SK-N-SH treated with all-trans-retinoic acid at 6 μM for 48 hours (cell line): Measurements from ENCODE around the gene STK39.

Experiments
- ARNTL ChIP-seq: fragments of 450-650 bp; formaldehyde crosslinking; IDR thresholded peaks from 2 replicates; pipeline ENCODE4 v1.5.0; 2020; ENCODE audit warnings: low read depth, mild to moderate bottlenecking, moderate library complexity, borderline replicate concordance
- CSDC2 ChIP-seq: fragments of 250-450 bp; sonication (Bioruptor Pico); IDR thresholded peaks from 2 replicates; pipeline ENCODE4 v1.5.0; 2020; ENCODE audit warnings: mild to moderate bottlenecking, moderate library complexity
- ISL1 ChIP-seq: fragments of 250-450 bp; sonication (Bioruptor Pico); IDR thresholded peaks from 2 replicates; pipeline ENCODE4 v2.1.2; 2022; ENCODE audit warnings: mild to moderate bottlenecking, moderate library complexity
- RARB ChIP-seq: fragments of 250-450 bp; sonication (Bioruptor Pico); IDR thresholded peaks from 2 replicates; pipeline ENCODE4 v1.8.0; 2021; ENCODE audit warnings: mild to moderate bottlenecking, moderate library complexity
- SNAI2 ChIP-seq: fragments of 250-450 bp; sonication (Bioruptor Pico); IDR thresholded peaks from 2 replicates; pipeline ENCODE4 v1.5.0; 2020; ENCODE audit warnings: mild to moderate bottlenecking, moderate library complexity
- TCF4 ChIP-seq: fragments of 250-450 bp; sonication (Bioruptor Pico); IDR thresholded peaks from 2 replicates; pipeline ENCODE4 v1.8.0; 2021; ENCODE audit warnings: mild to moderate bottlenecking, moderate library complexity, borderline replicate concordance
- ZFP3 ChIP-seq: fragments of 250-450 bp; sonication (Bioruptor Pico); IDR thresholded peaks from 2 replicates; pipeline ENCODE4 v1.5.0; 2020; ENCODE audit warnings: mild to moderate bottlenecking, moderate library complexity
- ZFP30 ChIP-seq: fragments of 450-650 bp; formaldehyde crosslinking; IDR thresholded peaks from 2 replicates; pipeline ENCODE4 v1.5.0; 2022; ENCODE audit warnings: mild to moderate bottlenecking, moderate library complexity
- ZNF565 ChIP-seq: fragments of 450-650 bp; formaldehyde crosslinking; conservative IDR thresholded peaks from 2 replicates; pipeline ENCODE4 v1.5.0; 2020; ENCODE audit warnings: low read depth, mild to moderate bottlenecking, moderate library complexity
- ZNF70 ChIP-seq: fragments of 450-650 bp; formaldehyde crosslinking; IDR thresholded peaks from 2 replicates; pipeline ENCODE4 v1.5.0; 2020; ENCODE audit warnings: mild to moderate bottlenecking, moderate library complexity
- ZNF8 ChIP-seq: fragments of 450-650 bp; formaldehyde crosslinking; IDR thresholded peaks from 2 replicates; pipeline ENCODE4 v1.5.0; 2020; ENCODE audit warnings: mild to moderate bottlenecking, moderate library complexity
- TF ChIP-seq, protein P1 (sequence below): fragments of 250-450 bp; sonication (Bioruptor Pico); IDR thresholded peaks from 2 replicates; pipeline ENCODE4 v1.5.1; 2020; ENCODE audit warnings: low read depth, mild to moderate bottlenecking, moderate library complexity
- TF ChIP-seq, protein P2 (sequence below): fragments of 250-450 bp; sonication (Bioruptor Pico); IDR thresholded peaks from 2 replicates; pipeline ENCODE4 v1.8.0; 2020; ENCODE audit warnings: mild to moderate bottlenecking, moderate library complexity, borderline replicate concordance
- TF ChIP-seq, protein P3 (sequence below): fragments of 250-450 bp; sonication (Bioruptor Pico); IDR thresholded peaks from 2 replicates; pipeline ENCODE4 v1.8.0; 2021; ENCODE audit warnings: low read depth, mild to moderate bottlenecking, moderate library complexity, borderline replicate concordance

DNA sequence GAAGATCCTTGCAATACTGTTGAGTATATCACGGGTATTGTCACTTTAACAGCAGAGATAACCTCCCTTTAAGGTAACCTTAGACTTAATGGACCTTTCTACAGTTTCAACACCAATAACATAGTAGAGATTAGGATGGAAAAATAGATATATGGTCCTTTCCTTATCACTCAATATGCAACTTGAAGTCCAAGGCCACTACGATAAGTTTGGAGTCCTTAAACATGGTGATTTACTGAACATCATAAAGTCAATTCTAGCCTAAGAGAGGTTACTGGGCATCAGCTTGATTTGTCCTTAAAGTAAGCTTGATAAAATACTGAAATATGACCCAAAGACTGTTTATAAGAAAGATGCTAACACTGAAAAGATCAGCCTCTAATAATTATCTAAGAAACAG, 203.2 kb downstream of the STK39 start:
- TF ChIP-seq CSDC2 (CRISPR knock-in tag) = no peak
- no peak for TF ChIP-seq SNAI2 (CRISPR knock-in tag)
- TF ChIP-seq ISL1 (CRISPR knock-in tag) = no peak
- TF ChIP-seq ZNF8 (CRISPR knock-in tag) = no peak
- no peak for TF ChIP-seq ZFP3 (CRISPR knock-in tag)
- TF ChIP-seq, protein P1, sequence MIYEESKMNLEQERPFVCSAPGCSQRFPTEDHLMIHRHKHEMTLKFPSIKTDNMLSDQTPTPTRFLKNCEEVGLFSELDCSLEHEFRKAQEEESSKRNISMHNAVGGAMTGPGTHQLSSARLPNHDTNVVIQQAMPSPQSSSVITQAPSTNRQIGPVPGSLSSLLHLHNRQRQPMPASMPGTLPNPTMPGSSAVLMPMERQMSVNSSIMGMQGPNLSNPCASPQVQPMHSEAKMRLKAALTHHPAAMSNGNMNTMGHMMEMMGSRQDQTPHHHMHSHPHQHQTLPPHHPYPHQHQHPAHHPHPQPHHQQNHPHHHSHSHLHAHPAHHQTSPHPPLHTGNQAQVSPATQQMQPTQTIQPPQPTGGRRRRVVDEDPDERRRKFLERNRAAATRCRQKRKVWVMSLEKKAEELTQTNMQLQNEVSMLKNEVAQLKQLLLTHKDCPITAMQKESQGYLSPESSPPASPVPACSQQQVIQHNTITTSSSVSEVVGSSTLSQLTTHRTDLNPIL = no peak
- no peak for TF ChIP-seq RARB (CRISPR knock-in tag)
- TF ChIP-seq TCF4 (CRISPR knock-in tag) = no peak
- no peak for TF ChIP-seq ARNTL
- no peak for TF ChIP-seq ZNF565 (CRISPR knock-in tag)
- TF ChIP-seq, protein P2, sequence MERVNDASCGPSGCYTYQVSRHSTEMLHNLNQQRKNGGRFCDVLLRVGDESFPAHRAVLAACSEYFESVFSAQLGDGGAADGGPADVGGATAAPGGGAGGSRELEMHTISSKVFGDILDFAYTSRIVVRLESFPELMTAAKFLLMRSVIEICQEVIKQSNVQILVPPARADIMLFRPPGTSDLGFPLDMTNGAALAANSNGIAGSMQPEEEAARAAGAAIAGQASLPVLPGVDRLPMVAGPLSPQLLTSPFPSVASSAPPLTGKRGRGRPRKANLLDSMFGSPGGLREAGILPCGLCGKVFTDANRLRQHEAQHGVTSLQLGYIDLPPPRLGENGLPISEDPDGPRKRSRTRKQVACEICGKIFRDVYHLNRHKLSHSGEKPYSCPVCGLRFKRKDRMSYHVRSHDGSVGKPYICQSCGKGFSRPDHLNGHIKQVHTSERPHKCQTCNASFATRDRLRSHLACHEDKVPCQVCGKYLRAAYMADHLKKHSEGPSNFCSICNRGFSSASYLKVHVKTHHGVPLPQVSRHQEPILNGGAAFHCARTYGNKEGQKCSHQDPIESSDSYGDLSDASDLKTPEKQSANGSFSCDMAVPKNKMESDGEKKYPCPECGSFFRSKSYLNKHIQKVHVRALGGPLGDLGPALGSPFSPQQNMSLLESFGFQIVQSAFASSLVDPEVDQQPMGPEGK = no peak
- TF ChIP-seq ZFP30 (CRISPR knock-in tag) = no peak
- TF ChIP-seq ZNF70 (CRISPR knock-in tag) = no peak
- TF ChIP-seq, protein P3, sequence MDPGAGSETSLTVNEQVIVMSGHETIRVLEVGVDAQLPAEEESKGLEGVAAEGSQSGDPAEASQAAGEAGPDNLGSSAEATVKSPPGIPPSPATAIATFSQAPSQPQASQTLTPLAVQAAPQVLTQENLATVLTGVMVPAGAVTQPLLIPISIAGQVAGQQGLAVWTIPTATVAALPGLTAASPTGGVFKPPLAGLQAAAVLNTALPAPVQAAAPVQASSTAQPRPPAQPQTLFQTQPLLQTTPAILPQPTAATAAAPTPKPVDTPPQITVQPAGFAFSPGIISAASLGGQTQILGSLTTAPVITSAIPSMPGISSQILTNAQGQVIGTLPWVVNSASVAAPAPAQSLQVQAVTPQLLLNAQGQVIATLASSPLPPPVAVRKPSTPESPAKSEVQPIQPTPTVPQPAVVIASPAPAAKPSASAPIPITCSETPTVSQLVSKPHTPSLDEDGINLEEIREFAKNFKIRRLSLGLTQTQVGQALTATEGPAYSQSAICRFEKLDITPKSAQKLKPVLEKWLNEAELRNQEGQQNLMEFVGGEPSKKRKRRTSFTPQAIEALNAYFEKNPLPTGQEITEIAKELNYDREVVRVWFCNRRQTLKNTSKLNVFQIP (CRISPR knock-in tag) = no peak
